Gastrocnemius medialis (tissue), 4 donors: ENCODE results near the gene SLC18A3. TPM values are rescaled to one million over a fixed set of nuclear protein-coding genes. Genes with fewer than 3 reads are reported as not detected.

Source experiments
- ATAC-seq, 2 donors: fragments of 150-250 bp; one replicate each; pipeline ENCODE4 v1.9.1; 2016
- DNase-seq, 2 donors: peaks; one replicate each; pipeline ENCODE4 v3.0.0-alpha.2; 2019
- H3K27ac ChIP-seq, 4 donors: fragments of 200-600 bp; sonication (generic); 1 replicate in 1 of 4; 2 replicates in 3 of 4; pipeline ENCODE4 v1.5.1; 2016 to 2018; ENCODE audit warnings: mild to moderate bottlenecking in 2 of 4, moderate library complexity in 1 of 4
- H3K27me3 ChIP-seq, 3 donors: fragments of 200-600 bp; sonication (generic) in 2 of 3; 1 replicate in 1 of 3; 2 replicates in 2 of 3; pipeline versions ENCODE4 v1.5.1 to v1.6.0; 2016 to 2019; ENCODE audit warnings: mild to moderate bottlenecking in 1 of 3, moderate library complexity in 1 of 3
- H3K36me3 ChIP-seq, 2 donors: fragments of 200-600 bp; sonication (generic) in 1 of 2; one replicate each; pipeline ENCODE4 v1.5.1; 2017 to 2018
- H3K4me1 ChIP-seq, 2 donors: fragments of 200-600 bp; sonication (generic) in 1 of 2; one replicate each; pipeline ENCODE4 v1.5.1; 2016 to 2017; ENCODE audit warnings: mild to moderate bottlenecking in 2 of 2
- H3K4me3 ChIP-seq, 4 donors: fragments of 200-600 bp; sonication (generic) in 3 of 4; 1 replicate in 1 of 4; 2 replicates in 3 of 4; pipeline ENCODE4 v1.5.1; 2016 to 2019; ENCODE audit warnings: mild to moderate bottlenecking in 2 of 4
- H3K9me3 ChIP-seq, 3 donors: fragments of 200-600 bp; sonication (generic) in 2 of 3; 1 replicate in 1 of 3; 2 replicates in 2 of 3; pipeline ENCODE4 v1.5.1; 2016 to 2019
- POLR2A ChIP-seq, 2 donors: fragments of 450-650 bp; IDR thresholded peaks; one replicate each; pipeline ENCODE4 v1.6.1; 2017; ENCODE audit warnings: antibody characterized with exemption in 2 of 2, mild to moderate bottlenecking in 2 of 2, moderate library complexity in 2 of 2
- in situ Hi-C, 4 donors: fragments of 200-750 bp; cut with MboI; loops; one replicate each; pipeline versions ENCODE4 v1.15.0 to v1.8.0; 2017; ENCODE audit warnings: low sequenced_read_pairs in 4 of 4
- intact Hi-C: fragments of 100-400 bp; cut with DNase I; formaldehyde crosslinking; loops from one replicate; pipeline ENCODE4 v1.15.1; 2023; ENCODE audit warnings: low total_unique reads
- total RNA-seq, 4 donors: library from RNA; depleted of rRNA; stranded (reverse); fragments of >200 nt; gene quantifications; one replicate each; pipeline versions ENCODE4 v1.1.0 to v1.2.3, GENCODE V29; 2016
- TF ChIP-seq, protein P1 (sequence below), 5 experiments: fragments of 450-650 bp in 3 of 5; fragments of 200-600 bp in 2 of 5; sonication (generic) in 2 of 5; IDR thresholded peaks in 4 of 5; conservative IDR thresholded peaks in 1 of 5; 1 replicate in 4 of 5; 2 replicates in 1 of 5; pipeline ENCODE4 v1.5.1; 2016 to 2019; ENCODE audit warnings: antibody characterized with exemption in 5 of 5, mild to moderate bottlenecking in 3 of 5, moderate library complexity in 3 of 5

SLC18A3 gene
- not detected for total RNA-seq

DNA sequence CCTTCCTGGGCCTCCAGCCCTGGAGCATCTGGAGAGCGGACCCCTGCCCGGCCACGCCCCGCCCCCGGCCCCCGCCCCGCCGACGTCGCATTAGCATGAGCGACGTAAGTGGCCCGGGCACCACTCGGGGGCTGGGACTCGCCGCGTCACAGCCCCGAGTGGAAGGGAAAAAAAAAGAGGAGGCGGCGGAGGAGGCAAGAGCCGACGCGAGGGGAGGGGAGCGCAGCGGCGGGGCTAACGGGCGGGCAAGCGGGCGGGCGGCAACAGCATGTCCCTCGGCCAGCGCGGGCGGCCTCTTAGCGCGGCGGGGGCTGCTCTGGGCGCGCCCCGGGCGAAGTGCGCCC, at the start of gene SLC18A3:
SLC18A3 (plus strand) TSS at position 197 of the 344 bp plus-strand sequence. CDS start 431 bp downstream, outside the sequence.
- H3K4me1 ChIP-seq: no peaks in the 10 kb centered on the region
- in situ Hi-C loops: no loop called here

DNA sequence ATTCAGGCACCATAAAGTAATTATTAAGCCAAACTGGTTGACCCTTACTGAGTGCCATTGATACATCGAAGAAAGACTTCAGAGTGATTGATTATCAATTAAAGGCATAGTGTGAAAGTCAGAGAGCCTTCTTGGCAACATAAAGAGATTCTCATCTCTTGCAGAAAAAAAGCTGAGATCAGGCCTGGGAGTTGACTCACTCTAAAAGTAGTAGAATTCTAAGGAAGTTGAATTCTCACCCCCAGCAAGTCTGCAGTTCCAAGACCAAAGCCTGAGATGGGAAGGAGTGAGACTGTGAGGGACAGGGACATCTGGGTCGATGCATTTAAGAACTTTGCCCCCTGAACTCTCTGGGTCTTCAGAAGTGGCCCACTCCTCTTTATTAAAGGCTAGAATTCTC, 49.6 kb upstream of the SLC18A3 start:
- intact Hi-C loops: no loop called here
- ATAC-seq: no peak
- H3K4me3 ChIP-seq: no peak overlapping the region
- H3K9me3 ChIP-seq: peaks cover 0 to 3% (median 0%) of the 10 kb centered on the region in 3 donors
- H3K27ac ChIP-seq: no peak overlapping the region
- no peak for DNase-seq
- in situ Hi-C loops: no loop called here
- H3K36me3 ChIP-seq: no peaks in the 10 kb centered on the region
- TF ChIP-seq, protein P1, sequence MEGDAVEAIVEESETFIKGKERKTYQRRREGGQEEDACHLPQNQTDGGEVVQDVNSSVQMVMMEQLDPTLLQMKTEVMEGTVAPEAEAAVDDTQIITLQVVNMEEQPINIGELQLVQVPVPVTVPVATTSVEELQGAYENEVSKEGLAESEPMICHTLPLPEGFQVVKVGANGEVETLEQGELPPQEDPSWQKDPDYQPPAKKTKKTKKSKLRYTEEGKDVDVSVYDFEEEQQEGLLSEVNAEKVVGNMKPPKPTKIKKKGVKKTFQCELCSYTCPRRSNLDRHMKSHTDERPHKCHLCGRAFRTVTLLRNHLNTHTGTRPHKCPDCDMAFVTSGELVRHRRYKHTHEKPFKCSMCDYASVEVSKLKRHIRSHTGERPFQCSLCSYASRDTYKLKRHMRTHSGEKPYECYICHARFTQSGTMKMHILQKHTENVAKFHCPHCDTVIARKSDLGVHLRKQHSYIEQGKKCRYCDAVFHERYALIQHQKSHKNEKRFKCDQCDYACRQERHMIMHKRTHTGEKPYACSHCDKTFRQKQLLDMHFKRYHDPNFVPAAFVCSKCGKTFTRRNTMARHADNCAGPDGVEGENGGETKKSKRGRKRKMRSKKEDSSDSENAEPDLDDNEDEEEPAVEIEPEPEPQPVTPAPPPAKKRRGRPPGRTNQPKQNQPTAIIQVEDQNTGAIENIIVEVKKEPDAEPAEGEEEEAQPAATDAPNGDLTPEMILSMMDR (IDR thresholded peaks at IDR 0.05 in 4 of 5, conservative IDR thresholded peaks at IDR 0.05 in 1 of 5): no peak
- TF ChIP-seq POLR2A (IDR thresholded peaks at IDR 0.05): no peak
- H3K27me3 ChIP-seq: peaks cover 0 to 6% (median 4%) of the 10 kb centered on the region in 3 donors
- no peaks in the 10 kb centered on the region for H3K4me1 ChIP-seq

More for the DNA sequence above, at the start of gene SLC18A3:
- Histone ChIP-seq H3K27ac (no peak within 1 kb of the TSS), H3K27me3 (peaks cover 59 to 85% (median 74%) of the 10 kb centered on the region in 3 donors), H3K4me3 (peak within 1 kb of the TSS in 1 of 4 donors; percentile 15), H3K36me3 (no peaks in the 10 kb centered on the region), H3K9me3 (no peaks in the 10 kb centered on the region)
- intact Hi-C loops: no loop called here
- DNase-seq (no peak), ATAC-seq (no peak)
- no peak for TF ChIP-seq POLR2A (IDR thresholded peaks at IDR 0.05)
- TF ChIP-seq, protein P1 (IDR thresholded peaks at IDR 0.05 in 4 of 5, conservative IDR thresholded peaks at IDR 0.05 in 1 of 5): no peak

DNA sequence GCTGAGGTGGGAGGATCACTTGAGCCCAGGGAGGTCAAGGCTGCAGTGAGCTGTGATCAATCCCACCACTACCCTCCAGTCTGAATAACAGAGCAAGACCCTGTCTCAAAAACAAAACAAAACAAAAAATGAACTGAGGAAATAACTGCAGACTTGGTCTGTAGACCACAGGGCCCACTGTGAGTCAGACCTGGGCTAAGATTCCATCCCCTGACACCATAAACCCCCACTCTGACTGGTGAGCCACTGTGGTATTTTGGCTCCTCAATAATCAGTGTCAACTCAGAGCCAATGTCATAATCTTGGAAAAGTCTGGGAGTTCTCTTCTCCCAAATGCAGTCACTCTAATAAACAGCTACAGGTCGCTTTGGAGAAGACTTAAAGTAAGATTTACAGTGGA, 47.2 kb upstream of the SLC18A3 start:
- no peak for ATAC-seq
- H3K4me1 ChIP-seq: no peaks in the 10 kb centered on the region
- H3K27ac ChIP-seq: no peak overlapping the region
- H3K4me3 ChIP-seq: no peak overlapping the region
- peaks cover 0 to 6% (median 4%) of the 10 kb centered on the region in 3 donors for H3K27me3 ChIP-seq
- TF ChIP-seq POLR2A (IDR thresholded peaks at IDR 0.05): no peak
- TF ChIP-seq, protein P1 (IDR thresholded peaks at IDR 0.05 in 4 of 5, conservative IDR thresholded peaks at IDR 0.05 in 1 of 5): no peak
- intact Hi-C loops: no loop called here
- in situ Hi-C loops: no loop called here
- H3K36me3 ChIP-seq: no peaks in the 10 kb centered on the region
- H3K9me3 ChIP-seq: no peaks in the 10 kb centered on the region
- DNase-seq: no peak

DNA sequence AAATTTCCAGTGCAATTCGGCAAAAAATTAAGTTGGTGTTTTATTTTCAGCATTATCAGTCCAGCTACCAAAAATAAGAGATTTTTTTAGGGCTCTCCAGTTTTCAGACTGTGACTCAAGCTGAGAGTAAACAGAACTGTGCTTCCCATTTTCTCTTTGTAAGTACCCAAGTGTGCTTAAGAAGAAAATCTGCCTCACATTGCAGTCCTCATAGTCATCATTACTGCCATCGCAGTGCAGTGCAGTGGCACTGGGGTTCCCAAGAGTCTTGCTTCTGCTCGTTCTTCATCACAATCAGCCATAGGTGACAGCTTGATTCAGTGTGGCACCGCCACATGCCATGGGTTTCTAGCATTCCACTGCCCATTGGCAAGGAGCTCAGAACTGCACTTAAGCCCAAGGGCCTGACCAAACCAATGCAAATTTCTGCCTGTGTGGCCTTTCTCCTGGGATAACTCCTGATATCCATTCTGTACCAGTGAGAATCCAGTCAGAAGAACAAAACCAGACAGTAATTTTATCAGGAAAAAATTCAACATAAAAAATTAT, 45.6 kb upstream of the SLC18A3 start:
- ATAC-seq: no peak
- in situ Hi-C loops (no loop called here), intact Hi-C loops (no loop called here)

More for the DNA sequence above, 45.6 kb upstream of the SLC18A3 start:
- no peaks in the 10 kb centered on the region for H3K4me1 ChIP-seq
- no peaks in the 10 kb centered on the region for H3K36me3 ChIP-seq
- TF ChIP-seq POLR2A (IDR thresholded peaks at IDR 0.05): no peak
- TF ChIP-seq, protein P1 (IDR thresholded peaks at IDR 0.05 in 4 of 5, conservative IDR thresholded peaks at IDR 0.05 in 1 of 5): no peak
- no peak overlapping the region for H3K4me3 ChIP-seq
- peaks cover 0 to 6% (median 4%) of the 10 kb centered on the region in 3 donors for H3K27me3 ChIP-seq
- H3K27ac ChIP-seq: no peak overlapping the region
- no peaks in the 10 kb centered on the region for H3K9me3 ChIP-seq
- no peak for DNase-seq
